NCI-H1930 (cell line): ENCODE data around the gene FSTL3.
"Not testable (repeated sequence)": the region's sequence is repeated elsewhere in the genome, so short reads cannot be mapped to it uniquely, and the experiment has no call there.

Experiments used
- DNase-seq, 2 experiments: peaks; one replicate each; lab custom pipeline; 2025; lab: John Stamatoyannopoulos, UW

The FSTL3 gene

DNA sequence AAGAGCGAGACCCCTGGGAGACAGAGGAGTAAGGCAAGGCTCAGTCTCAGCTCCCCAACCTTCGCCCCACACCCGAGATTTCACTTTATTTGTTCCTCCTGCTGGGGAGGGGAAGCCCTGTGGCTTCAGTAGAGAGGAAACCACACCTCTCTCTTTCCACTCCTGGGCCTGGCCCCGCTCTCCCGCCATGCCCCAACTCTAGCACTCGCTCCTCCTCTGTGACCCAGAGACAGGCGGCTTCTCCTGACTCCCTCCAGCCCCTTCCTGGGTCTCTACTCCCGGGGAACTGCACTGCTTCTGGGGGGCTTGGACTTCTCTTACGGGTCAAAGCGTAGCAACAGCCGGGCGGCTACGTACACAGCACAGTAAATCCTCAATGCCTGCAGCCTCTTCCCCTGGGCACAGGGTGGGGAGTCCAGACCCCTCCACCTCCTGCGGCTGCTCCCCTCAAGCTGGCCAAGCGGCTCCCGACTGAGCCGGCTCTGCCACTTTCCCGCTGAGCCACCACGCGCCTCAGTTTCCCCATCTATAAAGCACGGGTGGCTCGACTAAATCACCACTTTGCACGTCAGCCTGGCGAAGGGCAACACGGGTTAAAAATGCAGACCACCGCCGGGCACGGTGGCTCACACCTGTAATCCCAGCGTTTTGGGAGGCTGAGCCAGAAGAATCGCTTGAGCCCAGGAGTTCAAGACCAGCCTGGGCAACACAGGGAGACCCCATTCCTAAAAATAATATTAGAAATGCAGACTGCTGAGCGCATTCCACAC, 14.6 kb upstream of the FSTL3 start:
- no peak for DNase-seq

DNA sequence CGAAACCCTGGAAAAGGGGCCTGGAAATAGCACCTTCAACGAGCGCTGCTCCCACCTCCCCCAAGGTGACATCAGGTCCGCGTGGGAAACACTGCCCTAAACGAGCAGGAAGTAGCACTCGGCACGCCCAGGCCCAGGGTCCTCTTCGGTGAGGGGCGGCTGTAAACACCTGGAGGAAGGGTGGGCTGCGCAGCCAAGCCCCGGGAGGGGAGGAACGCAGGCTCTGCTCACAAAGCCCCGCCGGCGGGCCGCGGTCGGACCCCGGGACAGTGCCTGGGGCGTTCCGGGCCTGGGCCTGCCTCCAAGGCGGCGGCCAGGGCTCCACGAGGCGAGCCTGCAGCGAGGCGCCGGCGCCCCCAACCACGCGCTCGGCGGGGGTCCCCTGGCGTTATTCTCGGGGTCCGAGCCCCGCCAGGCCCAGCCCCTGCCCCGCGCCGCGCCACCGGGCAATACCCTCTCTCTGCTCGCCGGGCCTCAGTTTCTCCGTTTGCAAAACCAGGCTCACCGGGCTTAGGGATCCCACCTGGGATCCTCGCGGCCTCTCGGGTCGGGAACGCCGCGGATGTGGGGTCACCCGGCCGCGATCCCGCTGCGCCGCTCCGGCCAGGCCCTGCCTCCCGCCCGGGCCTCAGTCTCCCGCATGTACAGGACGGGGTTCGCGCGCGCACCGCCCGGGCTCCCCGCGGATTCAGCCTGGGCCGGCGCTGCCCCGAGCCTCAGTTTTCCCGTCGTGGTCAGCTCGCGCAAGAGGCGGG, 13.8 kb upstream of the FSTL3 start:
- no peak for DNase-seq

DNA sequence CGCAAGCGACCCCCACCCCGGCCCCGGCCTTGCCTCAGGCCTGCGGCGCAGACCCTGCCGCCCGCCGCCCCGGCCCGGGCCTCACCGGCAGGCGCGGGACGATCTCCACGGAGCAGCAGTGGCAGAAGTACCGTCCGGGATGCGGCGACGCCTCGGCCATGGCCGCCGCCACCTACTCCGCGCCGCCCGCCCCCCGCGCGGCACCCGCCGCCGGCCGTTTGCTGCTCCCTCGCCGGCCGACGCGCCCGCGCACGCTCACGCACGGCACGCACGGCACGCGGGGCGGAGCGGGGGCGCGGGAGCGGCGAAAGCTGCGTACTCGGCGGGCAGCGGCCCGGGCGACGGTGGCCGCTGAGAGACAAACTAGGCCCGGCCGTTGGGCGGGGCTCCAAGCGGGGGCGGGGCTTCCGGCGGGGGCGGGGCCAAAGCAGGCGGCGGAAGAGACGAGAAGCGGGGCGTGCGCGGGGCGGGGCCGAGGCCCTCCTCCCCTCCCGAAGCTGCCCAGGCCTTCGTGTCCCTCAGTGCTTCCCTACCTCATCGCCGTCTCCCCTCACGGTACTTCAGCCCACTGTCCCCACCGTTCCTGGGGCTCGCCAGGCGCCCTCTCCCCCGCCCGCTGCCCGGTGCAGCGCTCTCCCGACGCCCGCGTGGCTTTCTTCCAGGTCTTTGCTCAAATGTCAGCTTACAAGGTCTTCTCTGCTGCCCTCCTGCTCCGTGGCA, 13.1 kb upstream of the FSTL3 start, which contains the start of gene RNF126:
Gene RNF126 (minus strand): TSS at position 253 of the 720 bp plus-strand sequence. CDS start 93 bp downstream, at position 160.
- DNase-seq, result peak; percentile 60 to 91

DNA sequence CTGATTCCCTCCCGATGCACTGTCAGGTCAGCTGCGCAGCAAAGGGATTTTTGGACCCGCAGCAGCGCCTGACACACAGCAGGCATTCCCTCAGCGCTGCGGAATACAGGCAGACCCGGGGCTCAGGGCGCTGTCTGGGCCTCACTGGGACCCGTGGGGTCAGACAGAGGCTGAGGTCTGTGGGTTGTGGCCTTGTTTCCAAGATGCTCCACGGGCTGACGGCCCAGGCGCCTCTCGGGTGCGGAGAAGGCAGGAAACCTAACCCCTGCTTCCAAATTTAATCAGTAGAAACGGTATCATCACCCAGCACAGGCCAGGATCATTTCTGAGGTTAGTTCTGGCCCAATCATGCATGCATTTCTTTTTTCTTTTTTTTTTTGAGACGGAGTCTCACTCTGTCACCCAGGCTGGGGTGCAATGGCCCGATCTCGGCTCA, 12.5 kb upstream of the FSTL3 start:
- no peak for DNase-seq

DNA sequence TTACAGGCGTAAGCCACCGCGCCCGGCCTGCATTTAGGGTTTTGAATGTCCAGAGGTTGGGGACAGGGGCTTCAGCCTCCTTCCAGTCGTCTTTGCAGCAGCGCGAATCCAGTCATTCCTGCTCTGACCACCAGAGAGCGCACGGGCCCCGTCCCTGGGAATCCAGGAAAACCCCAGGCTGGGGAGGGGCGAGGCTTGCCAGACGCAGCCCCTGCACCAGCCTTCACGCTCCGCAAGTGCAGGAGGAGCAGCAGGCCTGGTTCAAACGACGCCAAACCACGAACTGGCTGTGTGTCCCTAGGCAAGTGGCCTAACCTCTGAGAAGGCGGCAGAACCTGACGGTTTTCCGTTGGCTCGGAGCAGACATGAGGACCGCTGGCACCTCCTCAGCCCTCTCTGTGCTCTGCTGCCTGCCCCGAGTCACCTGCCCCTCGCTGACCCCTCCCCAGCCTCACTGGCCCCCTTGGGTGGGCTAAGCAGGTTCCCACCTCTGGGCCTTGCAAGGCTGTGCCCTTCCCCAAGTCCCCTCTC, 11.2 kb upstream of the FSTL3 start:
- DNase-seq, result peak; percentile 51 to 74

DNA sequence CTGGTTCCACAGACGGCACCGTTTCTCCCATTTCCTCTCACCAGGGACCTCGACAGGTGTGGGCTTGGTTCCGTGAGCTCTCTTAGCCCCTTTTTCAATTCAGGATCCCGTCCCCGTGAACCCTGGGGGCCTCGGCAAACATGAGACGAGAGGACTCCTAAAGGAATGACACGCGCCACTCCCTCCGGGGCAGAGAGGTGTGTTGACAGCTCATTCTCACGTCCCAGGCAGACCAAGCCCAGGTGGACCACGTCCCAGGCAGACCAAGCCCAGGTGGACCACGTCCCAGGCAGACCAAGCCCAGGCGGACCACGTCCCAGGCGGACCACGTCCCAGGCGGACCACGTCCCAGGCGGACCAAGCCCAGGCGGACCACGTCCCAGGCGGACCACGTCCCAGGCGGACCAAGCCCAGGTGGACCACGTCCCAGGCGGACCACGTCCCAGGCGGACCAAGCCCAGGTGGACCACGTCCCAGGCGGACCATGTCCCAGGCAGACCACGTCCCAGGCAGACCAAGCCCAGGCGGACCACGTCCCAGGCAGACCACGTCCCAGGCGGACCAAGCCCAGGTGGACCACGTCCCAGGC, 9.1 kb upstream of the FSTL3 start:
- not testable (repeated sequence) for DNase-seq

DNA sequence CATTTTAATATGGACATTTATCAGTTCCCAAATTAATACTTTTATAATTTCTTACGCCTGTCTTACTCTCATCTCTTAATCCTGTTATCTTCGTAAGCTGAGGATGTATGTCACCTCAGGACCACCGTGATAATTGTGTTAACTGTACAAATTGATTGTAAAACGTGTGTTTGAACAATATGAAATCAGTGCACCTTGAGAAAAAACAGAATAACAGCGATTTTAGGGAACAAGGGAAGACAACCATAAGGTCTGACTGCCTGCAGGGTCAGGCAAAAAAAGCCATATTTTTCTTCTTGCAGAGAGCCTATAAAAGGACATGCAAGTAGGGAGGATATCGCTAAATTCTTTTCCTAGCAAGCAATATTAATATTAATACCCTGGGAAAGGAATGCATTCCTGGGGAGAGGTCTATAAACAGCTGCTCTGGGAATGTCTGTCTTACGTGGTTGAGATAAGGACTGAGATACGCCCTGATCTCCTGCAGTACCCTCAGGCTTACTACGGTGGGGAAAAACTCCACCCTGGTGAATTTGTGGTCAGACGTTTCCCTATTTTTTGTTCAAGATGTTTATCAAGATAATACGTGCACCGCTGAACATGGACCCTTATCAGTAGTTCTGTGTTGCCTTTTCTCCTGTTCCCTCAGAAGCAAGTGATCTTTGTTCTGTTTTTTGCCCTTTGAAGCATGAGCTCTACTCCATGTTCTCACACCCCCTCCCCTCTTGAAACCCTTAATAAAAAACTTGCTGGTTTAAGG, 7.3 kb upstream of the FSTL3 start:
- not testable (repeated sequence) for DNase-seq

DNA sequence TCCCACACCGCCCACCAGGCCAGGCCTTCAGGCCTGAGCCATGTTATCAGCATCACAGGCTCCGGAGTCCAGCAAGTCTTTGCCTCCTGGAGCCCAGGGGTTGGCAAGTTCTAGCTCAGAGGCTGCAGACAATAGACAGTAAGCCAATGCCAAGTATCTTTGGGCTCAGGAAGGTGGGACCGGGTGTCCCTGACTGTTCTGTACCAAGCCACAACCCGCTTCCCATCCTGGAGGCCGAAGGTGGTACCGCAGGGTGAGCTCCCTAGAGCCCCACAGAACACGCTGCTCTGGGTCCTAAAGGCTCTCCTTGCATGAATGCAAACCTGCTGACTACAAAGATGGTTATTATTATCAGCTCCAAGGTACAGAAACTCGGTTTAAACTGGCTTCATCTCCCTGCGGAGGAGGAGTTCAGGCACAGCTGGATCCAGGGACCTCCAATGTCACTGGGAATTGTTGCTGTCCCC, 5.5 kb upstream of the FSTL3 start:
- no peak for DNase-seq

DNA sequence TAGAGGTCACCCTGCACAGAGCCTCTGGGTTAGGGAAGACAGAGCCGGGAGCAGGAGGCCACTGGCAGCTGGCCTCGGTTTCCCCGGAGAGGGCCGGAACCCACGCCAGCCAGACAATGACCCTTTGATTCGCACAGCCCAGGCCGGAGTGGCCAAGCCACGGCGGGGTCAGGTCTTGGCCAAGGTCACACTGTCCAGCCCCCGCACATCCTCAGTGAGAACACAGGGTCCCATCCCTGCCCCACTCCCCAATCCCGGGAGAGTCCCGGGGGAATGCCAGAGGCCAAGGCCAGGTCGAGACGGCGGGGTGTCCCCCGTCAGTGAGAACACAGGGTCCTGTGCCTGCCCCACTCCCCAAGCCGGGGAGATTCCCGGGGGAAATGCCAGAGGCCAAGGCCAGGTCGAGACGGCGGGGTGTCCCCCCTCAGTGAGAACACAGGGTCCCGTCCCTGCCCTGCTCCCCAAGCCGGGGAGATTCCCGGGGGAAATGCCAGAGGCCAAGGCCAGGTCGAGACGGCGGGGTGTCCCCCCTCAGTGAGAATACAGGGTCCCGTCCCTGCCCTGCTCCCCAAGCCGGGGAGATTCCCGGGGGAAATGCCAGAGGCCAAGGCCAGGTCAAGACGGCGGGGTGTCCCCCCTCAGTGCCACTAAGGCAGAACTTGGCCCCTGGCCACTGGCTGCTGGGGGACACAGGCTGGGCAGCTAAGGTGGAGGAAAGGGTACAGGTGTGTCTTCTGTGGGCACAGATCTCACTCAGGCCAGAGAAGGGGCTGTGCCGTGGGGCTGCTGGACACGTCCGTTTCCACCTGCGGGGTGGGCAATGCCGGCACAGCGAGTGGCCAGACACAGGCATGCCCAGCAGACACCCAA, 1.7 kb upstream of the FSTL3 start:
- no peak for DNase-seq

DNA sequence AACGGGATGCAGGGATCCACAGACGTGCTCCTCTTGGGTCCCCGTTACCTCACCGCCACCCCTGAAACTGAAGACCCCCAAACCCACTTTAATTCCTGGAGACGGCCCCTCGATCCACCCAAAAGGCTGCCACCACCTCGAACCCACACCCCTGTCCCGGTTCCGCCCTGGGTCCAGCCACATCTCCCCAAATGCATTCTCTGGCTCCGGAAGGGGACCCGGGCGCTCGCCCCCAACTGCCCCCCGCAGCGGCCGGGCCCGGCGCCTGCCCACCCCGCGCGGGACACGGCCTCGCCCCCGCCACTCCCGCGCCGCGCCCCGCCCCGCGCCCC, 219 bp upstream of the FSTL3 start:
- no peak for DNase-seq

DNA sequence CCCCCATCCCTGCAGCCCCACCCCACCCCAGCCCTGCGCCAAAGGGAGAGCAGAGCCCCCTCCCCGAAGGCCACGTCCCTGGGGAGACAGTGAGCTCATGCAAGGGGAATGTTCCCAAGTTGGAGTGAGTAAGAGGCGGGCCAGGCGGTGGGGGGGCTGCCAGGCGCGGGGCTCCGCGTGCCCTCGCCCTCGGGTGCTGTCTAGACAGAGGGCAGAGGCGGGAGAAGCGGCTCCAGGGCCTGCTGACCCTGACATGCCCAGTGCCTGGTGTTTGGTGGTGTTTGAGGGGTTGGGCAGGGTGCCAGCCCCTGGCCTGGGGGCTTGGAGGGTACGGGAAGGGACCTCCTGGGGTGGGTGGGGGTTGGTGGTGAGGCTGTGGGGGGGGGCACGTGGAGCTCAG, 1.0 kb downstream of the FSTL3 start:
- DNase-seq, result no peak

DNA sequence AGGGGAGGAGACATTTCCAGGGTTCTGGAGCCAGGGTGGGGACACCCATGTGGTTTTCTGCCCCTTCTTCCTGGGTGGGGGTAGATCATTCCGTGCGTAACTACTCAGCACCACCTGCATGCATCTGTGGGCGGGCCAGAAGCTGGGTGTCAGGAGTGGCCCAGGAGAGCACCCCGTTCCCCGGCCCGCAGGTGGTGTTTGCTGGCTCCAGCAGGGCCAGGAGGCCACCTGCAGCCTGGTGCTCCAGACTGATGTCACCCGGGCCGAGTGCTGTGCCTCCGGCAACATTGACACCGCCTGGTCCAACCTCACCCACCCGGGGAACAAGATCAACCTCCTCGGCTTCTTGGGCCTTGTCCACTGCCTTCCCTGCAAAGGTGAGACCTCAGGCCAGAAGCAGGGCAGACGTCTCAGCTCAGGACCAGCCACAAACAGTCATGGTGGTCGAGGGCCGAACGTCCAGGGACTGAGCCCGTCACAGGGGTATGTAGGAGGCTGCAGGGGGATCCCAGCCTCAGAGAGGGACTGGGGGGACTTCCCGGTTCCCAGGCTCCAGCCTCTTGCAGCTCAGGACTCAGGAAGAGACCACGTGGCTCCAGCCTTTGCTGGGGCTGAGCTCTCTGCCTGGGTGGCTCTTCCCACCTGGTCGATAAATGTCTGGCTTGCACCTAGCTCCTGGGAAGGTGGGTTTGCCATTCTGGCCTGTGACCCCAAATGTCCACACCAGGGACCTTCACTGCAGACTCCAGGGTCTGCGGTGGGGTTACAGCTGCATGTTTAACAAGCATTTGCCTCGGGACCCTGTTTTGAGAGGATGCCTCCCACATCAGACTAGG, 1.6 kb downstream of the FSTL3 start:
- DNase-seq, result no peak

DNA sequence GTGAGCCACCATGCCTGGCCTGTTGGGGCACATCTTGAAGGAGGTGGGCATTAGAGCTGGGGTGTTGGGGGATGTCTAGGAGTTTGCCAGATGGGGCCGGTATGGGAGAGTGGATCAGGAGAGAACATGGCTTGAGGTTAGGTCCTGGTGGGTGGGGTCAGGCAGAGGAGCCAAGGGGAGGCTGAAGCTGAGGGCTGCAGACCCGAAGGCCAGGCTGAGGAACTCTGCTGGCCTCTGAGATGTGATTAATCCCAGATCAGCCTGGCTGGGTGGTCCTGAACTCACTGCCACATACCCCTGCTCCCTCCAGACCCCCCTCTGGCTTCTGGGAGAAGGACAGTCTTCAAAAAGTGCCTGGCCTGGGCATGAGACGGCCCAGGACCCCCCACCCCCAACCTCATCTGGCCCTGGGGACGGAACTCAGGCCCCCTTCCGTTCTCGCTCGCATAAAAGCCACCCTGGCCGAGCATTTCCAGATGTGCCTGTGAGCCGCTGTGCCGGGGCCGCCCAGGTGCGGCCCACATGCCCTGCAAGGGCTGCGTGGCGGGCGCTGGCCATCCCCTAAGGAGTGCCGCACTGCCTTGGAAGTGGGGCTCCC, 2.7 kb downstream of the FSTL3 start:
- DNase-seq, result no peak

DNA sequence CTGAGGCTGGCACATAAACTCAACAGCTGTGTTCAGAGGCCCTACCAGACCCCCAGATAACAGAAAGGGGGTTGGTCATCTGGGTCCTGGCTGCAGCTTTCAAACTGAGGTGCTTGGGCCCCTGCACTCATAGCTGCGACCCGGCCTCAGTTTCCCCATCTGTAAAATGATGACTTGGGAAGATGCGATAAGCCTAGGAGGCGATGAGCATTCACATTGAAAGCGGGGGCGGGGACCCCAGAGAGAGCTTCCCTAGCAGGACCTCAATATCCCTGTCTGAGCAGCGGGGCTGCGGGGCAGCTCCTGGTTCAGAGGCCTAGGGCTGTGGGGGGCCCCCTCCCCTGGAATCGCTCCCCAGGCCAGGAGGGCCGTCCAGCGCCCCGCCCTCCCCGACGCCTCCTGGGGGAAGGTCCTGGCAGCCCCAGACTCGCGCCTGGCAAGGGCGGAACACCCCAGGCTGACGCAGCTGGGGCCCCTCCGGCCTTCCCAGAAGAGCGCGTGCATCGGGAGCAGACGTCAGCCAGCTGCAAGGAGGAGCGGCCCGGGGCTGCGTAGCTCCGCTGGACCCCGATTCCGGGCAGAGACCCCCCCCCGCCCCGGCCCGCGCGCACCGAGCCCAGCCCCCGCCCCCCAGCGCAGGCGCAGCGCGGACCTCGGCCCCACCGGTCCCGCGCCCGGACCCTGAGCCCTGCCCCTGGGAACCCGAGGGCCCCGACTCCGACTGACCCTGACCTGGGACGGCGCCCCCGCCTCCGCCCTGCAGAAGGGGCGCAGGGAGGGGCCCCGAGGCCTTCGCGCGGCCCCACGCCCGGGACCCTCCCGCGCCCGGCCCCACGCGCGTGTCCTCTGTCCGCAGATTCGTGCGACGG, 3.5 kb downstream of the FSTL3 start:
- DNase-seq, result no peak

DNA sequence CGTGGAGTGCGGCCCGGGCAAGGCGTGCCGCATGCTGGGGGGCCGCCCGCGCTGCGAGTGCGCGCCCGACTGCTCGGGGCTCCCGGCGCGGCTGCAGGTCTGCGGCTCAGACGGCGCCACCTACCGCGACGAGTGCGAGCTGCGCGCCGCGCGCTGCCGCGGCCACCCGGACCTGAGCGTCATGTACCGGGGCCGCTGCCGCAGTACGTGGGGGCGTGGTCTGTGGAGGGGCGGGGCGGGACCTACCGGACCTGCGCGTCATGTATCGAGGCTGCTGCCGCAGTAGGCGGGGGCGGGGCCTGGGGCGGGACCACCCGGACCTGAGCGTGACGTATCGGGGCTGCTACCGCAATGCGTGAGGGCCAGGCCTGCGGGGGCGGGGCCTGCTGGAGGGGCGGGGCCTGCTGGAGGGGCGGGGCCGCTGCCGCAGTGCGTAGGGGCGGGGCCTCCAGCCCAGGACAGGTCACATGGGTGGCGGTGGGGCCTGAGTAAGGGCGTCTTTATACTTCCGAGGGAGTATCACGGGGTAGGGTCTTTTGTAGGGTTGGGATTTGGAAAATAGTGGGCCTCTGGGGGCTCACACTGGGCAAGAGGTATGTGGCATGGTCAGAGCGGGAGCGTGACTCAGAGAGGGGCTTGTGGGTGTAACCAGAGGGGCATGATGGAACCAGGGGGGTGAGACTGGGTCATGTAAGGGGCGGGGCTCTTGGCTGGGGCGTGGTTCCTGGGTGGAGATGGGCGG, 4.3 kb downstream of the FSTL3 start:
- DNase-seq, result peak; percentile 88 to 93

DNA sequence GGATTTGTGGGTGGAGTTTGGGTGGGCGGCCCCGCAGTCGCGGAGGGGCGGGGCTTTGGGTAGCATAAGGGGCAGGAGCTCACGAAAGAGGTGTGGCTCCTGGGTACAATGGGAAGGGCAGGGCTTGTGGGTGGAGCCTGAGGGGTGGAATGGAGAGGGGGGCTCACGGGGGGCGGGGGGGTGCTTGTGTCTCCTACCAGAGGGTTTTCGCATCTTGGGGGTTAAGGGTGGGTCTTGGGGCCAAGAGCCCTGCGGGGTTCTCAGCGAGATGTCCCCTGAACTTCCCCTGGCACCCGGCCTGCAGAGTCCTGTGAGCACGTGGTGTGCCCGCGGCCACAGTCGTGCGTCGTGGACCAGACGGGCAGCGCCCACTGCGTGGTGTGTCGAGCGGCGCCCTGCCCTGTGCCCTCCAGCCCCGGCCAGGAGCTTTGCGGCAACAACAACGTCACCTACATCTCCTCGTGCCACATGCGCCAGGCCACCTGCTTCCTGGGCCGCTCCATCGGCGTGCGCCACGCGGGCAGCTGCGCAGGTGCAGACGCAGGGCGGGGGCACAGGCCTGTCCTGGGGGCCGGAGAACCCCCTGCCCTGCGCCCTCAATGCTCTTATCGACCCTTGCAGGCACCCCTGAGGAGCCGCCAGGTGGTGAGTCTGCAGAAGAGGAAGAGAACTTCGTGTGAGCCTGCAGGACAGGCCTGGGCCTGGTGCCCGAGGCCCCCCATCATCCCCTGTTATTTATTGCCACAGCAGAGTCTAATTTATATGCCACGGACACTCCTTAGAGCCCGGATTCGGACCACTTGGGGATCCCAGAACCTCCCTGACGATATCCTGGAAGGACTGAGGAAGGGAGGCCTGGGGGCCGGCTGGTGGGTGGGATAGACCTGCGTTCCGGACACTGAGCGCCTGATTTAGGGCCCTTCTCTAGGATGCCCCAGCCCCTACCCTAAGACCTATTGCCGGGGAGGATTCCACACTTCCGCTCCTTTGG, 5.1 kb downstream of the FSTL3 start:
- DNase-seq, result no peak
